Adrenal gland (tissue), 12 donors: ENCODE results near the gene NUF2. TPM values are rescaled to one million over a fixed set of nuclear protein-coding genes. Genes with fewer than 3 reads are reported as not detected.
A peak's percentile ranks its signal among the peaks of the same experiment; 100 is the strongest.
"Not testable (repeated sequence)": the region's sequence is repeated elsewhere in the genome, so short reads cannot be mapped to it uniquely, and the experiment has no call there.

Experiments used
- DNase-seq, 7 donors: peaks; one replicate each; pipeline ENCODE4 v3.0.0-alpha.2; 2019 to 2020
- H3K27ac ChIP-seq, 5 donors: fragments of 200-600 bp; sonication (generic) in 4 of 5; 1 replicate in 3 of 5; 2 replicates in 2 of 5; pipeline versions ENCODE4 v1.5.1 to v1.8.0; 2016 to 2020; ENCODE audit warnings: mild to moderate bottlenecking in 1 of 5
- H3K27me3 ChIP-seq: fragments of 200-600 bp; 2 replicates; pipeline ENCODE4 v1.8.0; 2021
- H3K36me3 ChIP-seq, 2 donors: fragments of 200-600 bp; replicated peaks in 1 of 2; 1 replicate in 1 of 2; 2 replicates in 1 of 2; pipeline versions ENCODE4 v1.5.1 to v1.8.0; 2018 to 2022
- H3K4me1 ChIP-seq, 2 donors: fragments of 200-600 bp; replicated peaks in 1 of 2; 1 replicate in 1 of 2; 2 replicates in 1 of 2; pipeline versions ENCODE4 v1.5.1 to v1.8.0; 2018 to 2021
- H3K4me3 ChIP-seq, 4 donors: fragments of 200-600 bp; sonication (generic) in 3 of 4; one replicate each; pipeline ENCODE4 v1.5.1; 2016 to 2018
- H3K9me3 ChIP-seq, 3 donors: fragments of 200-600 bp; sonication (generic) in 1 of 3; replicated peaks in 1 of 3; 1 replicate in 2 of 3; 2 replicates in 1 of 3; pipeline versions ENCODE4 v1.5.1 to v1.8.0; 2016 to 2021
- CTCF ChIP-seq, 6 experiments: fragments of 450-650 bp in 4 of 6; fragments of 200-600 bp in 2 of 6; sonication (generic) in 1 of 6; IDR thresholded peaks; 1 replicate in 5 of 6; 2 replicates in 1 of 6; pipeline versions ENCODE4 v1.5.1 to v1.8.0; 2016 to 2021; ENCODE audit warnings: antibody characterized with exemption in 6 of 6, mild to moderate bottlenecking in 2 of 6, moderate library complexity in 1 of 6
- POLR2A ChIP-seq, 2 donors: fragments of 450-650 bp; IDR thresholded peaks; one replicate each; pipeline ENCODE4 v1.6.1; 2017; ENCODE audit warnings: antibody characterized with exemption in 2 of 2, mild to moderate bottlenecking in 2 of 2, moderate library complexity in 1 of 2
- WGBS, 4 donors: extraction: QIAGEN DNeasy Blood & Tissue Kit in 2 of 4; methylation state at CpG; one replicate each; pipeline versions ENCODE4 v1.1.5 to v1.1.7; 2013 to 2017; 5-methylcytosine and 5-hydroxymethylcytosine counted together
- intact Hi-C, 2 donors: fragments of 100-400 bp; cut with DNase I; formaldehyde crosslinking; loops; one replicate each; pipeline versions ENCODE4 v1.14.1 to v1.15.0; 2022 to 2023
- polyA plus RNA-seq, 3 donors: library from polyadenylated mRNA; stranded (reverse); fragments of 200-250 nt in 2 of 3; fragments of 350-450 nt in 1 of 3; fragmentation: Illumina TruSeq in 1 of 3; extraction: RNeasy Lipid Tissue Mini Kit (QIAGEN cat#74804) in 1 of 3; gene quantifications; one replicate each; pipeline ENCODE4 v1.2.3, GENCODE V29; 2013 to 2014
- total RNA-seq, 9 donors: library from RNA; depleted of rRNA in 4 of 9; stranded (reverse); fragments of >200 nt in 4 of 9; fragments of 120-200 nt in 1 of 9; fragmentation: NEBNext Ultra II Directional in 1 of 9; extraction: Animal tissue kit (Norgen Biotek cat#: 25700) in 1 of 9; gene quantifications; one replicate each; pipeline versions ENCODE4 v1.1.0 to v1.2.4, GENCODE V29; 2013 to 2023
- donor health status: healthy with polysubstance abuse.
- donor health status: Bipolar disorder and iron deficiency.
- donor health status: DM: yes; HTN: yes; CAD: no.
- donor health status: DM: no; HTN: no; CAD: no.
- donor health status: DM: no; HTN: no; CAD: no.
- donor health status: DM: yes; HTN: yes; CAD: no.

The NUF2 gene
- total and polyA plus RNA-seq, 12 donors, result 0.53 to 12.4 (median 1.0) TPM; not detected in 1

- DNase-seq, result no peak
- TF ChIP-seq POLR2A (IDR thresholded peaks at IDR 0.05) (no peak), CTCF (IDR thresholded peaks at IDR 0.05) (no peak)
- no peaks in the 10 kb centered on the region for H3K27me3 ChIP-seq
- no peak overlapping the region for H3K4me3 ChIP-seq
- WGBS, 4 donors, result 93 to 97% (median 95%) methylated on average over 1 of the region's 1 CpG
- no peaks in the 10 kb centered on the region for H3K4me1 ChIP-seq
- peaks cover 0 to 19% (median 12%) of the 10 kb centered on the region in 3 donors for H3K9me3 ChIP-seq
- no peaks in the 10 kb centered on the region for H3K36me3 ChIP-seq
- intact Hi-C loops, result loop anchor here in 1 of 2 donors (10.0 kb wide), 1 partner anchor 74 kb away; the partner anchor contains the start of gene RGS5
- no peak overlapping the region for H3K27ac ChIP-seq
Observed at GRCh38 chr1:163278602-163279001, 43.2 kb upstream of the NUF2 start.

GRCh38 chr1:163284867-163285266 lies 36.9 kb upstream of the NUF2 start:
- intact Hi-C loops, H3K4me1 ChIP-seq, H3K27me3 ChIP-seq, H3K9me3 ChIP-seq, DNase-seq, H3K4me3 ChIP-seq, H3K27ac ChIP-seq, H3K36me3 ChIP-seq: not testable (repeated sequence)
- 75 to 82% (median 81%) methylated on average over 2 of the region's 2 CpGs for WGBS, 4 donors

- intact Hi-C loops, result no loop called here
Observed at GRCh38 chr1:163290025-163290640, 31.6 kb upstream of the NUF2 start.

DNA sequence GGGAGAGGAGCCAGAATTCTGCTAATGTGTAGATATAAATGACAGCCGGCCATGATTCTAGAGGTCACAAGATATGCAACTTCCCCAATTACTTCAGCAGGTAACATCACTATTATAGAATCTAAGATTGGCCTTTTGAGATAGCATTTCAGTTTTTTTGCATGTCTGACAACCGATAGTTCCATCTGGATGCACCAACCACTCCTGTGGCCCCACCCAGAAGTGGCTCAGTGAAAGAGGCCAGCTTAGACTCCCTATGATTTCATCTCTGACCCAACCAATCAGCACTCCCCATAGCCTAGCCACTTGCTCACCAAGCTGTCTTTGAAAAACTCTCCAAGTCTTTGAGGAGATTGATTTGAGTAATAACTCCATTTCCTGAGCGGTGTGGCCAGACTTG lies 30.3 kb upstream of the NUF2 start:
- intact Hi-C loops, result no loop called here
- no peaks in the 10 kb centered on the region for H3K27me3 ChIP-seq
- no peaks in the 10 kb centered on the region for H3K36me3 ChIP-seq
- no peaks in the 10 kb centered on the region for H3K9me3 ChIP-seq
- no peak for DNase-seq
- 86 to 97% (median 93%) methylated on average over 3 of the region's 3 CpGs for WGBS, 4 donors
- TF ChIP-seq POLR2A (IDR thresholded peaks at IDR 0.05) (no peak), CTCF (IDR thresholded peaks at IDR 0.05) (no peak)
- H3K4me1 ChIP-seq, result no peaks in the 10 kb centered on the region
- no peak overlapping the region for H3K27ac ChIP-seq
- no peak overlapping the region for H3K4me3 ChIP-seq

More at GRCh38 chr1:163290025-163290640, 31.6 kb upstream of the NUF2 start:
- Histone ChIP-seq H3K27me3 (no peaks in the 10 kb centered on the region), H3K4me3 (no peak overlapping the region), H3K27ac (no peak overlapping the region), H3K36me3 (no peaks in the 10 kb centered on the region), H3K9me3 (no peaks in the 10 kb centered on the region), H3K4me1 (no peaks in the 10 kb centered on the region)
- DNase-seq, result peak in 5 of 7 donors; percentile 15 to 72 (median 43)
- TF ChIP-seq POLR2A (IDR thresholded peaks at IDR 0.05), result no peak
- TF ChIP-seq CTCF (IDR thresholded peaks at IDR 0.05), result no peak
- WGBS, 4 donors, result 67 to 71% (median 69%) methylated on average over 6 of the region's 6 CpGs

DNA sequence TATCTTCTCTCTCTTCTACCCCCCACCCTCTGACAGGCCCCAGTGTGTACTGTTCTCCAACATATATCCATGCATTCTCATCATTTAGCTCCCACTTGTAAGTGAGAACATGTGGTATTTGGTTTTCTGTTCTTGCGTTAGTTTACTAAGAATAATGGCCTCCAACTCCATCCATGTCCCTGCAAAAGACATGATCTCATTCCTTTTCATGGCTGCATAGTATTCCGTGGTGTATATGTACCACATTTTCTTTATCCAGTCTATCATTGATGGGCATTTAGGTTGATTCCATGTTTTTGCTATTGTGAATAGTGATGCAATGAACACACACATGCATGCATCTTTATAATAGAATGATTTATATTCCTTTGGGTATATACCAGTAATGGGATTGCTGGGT lies 29.6 kb upstream of the NUF2 start:
- H3K36me3 ChIP-seq, H3K27ac ChIP-seq, H3K27me3 ChIP-seq, H3K4me1 ChIP-seq, intact Hi-C loops, H3K4me3 ChIP-seq, DNase-seq, H3K9me3 ChIP-seq: not testable (repeated sequence)
- 95 to 98% (median 97%) methylated on average over 2 of the region's 2 CpGs for WGBS, 4 donors

GRCh38 chr1:163293497-163293896 lies 28.3 kb upstream of the NUF2 start:
- DNase-seq, H3K27ac ChIP-seq, H3K36me3 ChIP-seq, H3K27me3 ChIP-seq, H3K4me3 ChIP-seq, intact Hi-C loops, H3K4me1 ChIP-seq, H3K9me3 ChIP-seq: not testable (repeated sequence)
- 86 to 91% (median 88%) methylated on average over 1 of the region's 1 CpG for WGBS, 4 donors
